ENCODE data around the gene DNHD1.

The DNHD1 gene

DNA sequence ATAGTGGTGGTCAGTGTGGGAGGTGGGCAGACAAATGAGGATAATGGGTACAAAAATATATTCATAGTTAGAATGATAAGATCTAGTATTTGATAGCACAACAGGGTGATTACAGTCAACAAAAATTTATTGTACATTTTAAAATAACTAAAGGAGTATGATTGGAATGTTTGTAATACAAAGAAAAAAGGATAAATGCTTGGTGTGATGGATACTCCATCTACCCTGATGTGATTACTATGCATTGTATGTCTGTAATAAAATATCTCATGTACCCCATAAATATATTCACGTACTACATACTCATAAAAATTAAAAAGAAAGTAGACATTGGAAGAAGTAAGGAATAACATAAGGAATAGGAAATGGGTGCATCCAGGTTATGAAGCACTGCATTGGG is 90.9 kb downstream of the DNHD1 start:
- no peak for DNase-seq (ENCODE audit: low read depth in 2 of 2)

DNA sequence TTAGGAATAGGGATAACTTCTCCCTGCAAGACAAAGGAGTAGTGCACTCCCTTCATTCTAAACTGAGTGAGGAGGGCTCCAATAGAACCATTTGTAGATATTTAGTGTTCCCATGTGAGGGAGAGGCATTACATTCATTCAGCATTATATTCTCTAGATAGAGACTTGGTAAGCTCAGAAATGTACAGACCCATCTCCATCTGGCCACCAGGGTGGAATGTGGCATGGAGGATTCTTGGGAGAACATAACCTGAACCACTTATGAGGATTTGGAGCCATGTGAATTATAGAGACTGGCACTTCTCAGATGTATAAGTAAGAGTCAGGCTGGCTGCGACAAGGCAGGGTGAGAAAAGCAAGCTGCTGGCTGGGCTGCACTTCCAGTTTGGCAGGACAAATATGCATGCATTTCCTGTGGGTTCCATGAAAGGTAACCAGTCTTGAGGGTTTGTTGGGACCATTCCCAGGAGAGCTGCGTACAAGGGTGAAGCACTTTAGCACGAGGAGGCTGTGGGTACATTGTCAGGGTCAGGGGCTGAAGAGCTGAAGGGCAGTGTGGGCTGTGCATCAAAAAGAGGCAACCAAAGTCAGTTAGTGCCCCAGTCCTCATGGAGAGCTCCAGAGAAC is 97.2 kb downstream of the DNHD1 start:
- no peak for DNase-seq (ENCODE audit: low read depth in 2 of 2)

DNA sequence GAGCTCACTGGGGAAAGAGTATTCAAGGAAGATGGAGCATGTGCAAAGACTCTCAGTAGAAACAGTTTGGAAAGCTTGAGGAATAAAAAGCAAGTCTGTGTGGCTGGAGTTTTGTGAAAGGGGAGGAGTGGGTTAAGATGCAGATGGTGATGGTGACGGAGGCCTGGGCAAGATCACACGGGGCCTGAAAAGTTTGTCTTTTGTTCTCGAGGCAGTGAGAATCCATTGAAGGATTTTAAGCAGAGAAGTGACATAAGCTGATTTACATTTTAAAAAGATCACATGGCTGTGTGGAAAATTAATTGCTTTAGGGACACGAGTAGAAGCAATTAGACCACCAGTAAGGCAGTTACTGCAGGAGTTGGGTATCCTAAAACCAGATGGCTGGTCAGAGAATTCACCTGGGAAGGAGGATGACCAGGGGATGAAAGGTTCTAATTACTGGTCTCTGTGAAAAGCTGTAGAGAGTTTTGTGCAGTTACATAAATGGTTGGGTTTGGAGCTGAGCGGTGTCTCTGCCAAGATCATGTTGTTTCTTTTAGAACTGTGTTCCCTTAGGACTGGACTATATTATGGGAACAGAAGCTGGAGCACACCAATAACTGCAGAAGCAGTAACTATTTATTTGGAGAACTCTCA is 99.3 kb downstream of the DNHD1 start:
- DNase-seq (ENCODE audit: low read depth in 2 of 2): no peak

DNA sequence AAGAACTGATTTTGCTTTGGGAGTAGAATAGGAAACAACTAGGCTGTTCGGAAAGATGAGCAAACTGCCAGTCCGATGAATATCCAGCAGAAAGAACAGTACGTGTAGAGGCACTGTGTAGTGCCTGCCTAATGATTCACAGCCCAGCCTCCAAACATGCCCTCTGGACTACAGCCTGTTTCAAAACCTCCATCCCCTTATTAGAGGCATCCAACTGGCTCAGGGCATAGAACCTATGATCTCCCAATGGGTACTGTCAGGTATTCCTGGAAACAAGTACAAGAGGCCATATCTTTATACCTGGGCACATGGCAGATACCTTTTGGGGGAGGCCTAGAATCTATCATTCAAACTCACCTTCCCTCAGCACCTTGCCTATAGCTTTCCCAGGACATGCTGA is 101.5 kb downstream of the DNHD1 start:
- DNase-seq (ENCODE audit: low read depth in 2 of 2): no peak

DNA sequence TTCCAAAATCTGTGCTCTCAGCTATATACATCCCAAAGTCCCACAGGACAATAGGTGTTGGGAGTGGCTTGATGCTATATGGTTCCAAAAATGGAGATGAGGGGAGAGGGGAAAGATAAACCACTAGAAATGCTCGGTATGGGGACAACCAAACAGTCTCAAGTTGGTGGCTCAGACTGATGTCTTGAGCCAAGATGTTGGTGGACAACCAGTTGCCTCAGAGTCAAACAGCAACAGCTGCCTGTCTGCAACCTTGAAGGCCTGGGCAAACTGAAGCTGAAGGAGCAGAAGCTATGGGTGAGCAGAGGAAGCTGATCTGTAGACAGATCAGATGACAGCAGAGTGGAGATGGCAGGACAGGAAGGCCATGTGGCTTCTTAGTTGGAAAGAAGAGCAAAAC is 102.4 kb downstream of the DNHD1 start:
- DNase-seq (ENCODE audit: low read depth in 2 of 2): no peak

DNA sequence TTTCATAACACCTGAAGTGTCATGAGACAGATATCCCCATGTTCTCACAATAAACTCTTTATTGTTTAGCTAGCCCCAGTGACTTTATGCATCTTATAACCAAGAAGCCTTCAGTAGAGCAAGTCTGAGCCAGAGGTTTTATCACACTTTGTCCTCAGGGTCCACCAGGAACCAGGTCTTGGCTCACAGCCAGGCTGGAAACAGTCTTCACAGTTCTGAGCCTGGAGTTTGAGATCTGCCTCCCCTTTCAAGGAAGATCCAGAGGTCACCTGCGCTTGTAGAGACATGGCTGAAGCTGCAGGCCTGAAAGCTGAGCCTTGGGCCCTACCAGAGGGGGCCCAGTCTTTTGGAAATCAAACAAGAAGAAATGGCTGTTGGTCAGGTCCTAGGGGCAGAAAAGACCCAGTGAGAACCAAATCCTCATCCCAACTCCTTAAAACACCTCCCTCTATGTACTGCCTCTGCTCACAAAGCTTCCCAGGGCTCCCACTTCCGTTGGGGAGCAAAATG is 102.9 kb downstream of the DNHD1 start:
- DNase-seq (ENCODE audit: low read depth in 2 of 2): no peak

DNA sequence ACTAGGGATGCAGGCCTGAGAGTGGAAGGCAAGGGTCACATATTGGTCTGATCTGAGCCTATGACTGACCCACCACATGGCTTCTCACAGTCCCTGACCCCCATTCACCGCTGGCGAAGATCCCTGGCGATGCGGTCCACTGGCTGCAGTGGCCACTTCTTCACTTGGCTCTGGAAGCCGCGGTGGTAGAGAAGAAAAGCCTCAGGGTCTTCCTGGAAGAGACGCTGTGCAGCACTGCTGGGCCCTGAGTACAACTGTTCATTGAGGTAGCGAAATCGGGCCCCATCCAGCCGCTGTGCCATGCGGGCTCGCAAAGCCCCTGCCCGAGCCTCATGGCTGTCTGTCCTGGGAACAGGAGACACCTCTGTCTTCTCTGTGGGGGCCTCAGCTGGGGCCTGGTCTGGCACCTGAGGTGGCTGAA is 104.0 kb downstream of the DNHD1 start:
- no peak for DNase-seq (ENCODE audit: low read depth in 2 of 2)

DNA sequence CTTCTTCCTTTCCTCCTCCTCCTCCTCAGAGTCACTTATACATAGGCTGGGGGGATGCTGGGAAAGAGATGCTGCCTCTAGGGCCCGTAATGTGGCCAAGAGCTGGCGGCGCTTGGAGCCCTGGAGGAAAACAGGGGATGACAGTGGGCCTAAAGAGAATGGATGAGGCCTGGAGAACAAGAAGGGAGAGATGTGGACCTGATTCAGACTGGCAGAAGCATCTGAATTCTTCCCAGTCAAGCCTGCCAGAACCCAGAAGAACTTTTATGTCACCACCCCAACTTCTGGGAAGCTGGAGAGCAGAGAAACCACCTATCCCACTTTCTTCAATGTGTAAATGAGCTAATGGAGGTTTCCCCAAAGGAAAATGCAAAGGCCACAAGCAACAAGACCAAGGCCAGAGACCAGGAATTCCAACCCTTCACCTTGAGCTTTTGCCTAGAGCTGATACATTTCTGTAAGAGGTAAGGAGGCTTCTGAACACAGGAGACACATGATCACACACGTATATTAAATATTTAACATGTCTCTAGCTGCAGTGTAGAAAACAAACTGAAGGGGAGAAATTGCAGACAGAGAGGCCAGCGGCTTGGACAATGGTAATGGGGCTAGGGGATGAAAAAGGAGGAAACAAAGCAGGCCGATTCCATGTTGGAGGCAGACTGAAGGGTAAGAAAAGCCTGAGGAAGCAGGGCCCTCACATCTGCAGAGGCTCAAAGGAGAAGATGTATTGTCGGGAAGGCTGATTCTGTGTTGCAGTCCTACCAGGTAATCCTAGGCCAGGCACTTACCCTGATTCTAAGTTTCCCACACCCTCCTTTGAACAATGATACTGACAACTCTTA is 105.2 kb downstream of the DNHD1 start:
- DNase-seq (ENCODE audit: low read depth in 2 of 2): no peak

DNA sequence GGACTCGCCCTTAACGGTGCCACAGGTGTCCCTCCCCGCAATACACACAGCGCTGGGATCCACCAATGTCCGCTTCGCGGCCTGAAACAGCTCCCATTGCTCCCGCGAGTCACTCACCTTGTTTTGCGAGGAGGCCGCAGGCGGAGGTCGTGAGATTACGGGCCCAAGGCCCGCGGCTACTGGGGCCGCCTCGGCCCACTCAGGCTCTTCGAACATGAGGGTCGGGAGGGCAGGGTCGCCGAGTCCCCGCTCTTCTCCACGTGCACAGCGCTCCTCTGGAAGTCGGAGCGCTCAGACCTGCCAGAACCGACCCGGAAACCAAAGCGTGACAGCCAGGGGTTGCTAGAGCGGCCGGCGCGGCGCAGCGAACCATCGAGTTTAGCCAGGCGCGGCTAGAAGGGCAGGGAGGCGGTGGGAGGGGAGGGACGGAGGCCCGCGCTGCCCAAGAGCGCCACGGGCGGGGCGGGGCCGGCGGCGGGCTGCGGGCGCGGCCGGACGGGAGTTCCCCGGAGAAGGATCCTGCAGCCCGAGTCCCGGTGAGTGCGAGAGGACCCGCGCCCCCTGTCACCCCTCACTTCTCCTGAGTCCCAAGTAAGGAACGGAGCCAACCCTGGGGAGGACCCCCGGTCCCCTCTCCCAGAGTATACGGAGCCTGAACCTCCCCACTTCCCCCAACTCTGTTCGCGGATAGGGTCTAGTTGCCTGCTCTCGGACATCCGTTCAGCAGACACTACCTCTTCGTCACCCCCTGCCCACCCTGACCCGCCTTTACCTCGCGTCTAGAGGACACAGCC is 106.4 kb downstream of the DNHD1 start, which contains the start of the genes ILK and RRP8:
TSS of gene ILK (plus strand) at position 488 of the 794 bp plus-strand sequence. CDS start 498 bp downstream, outside the sequence.
TSS of gene RRP8 (minus strand) at position 330 of the 794 bp plus-strand sequence. CDS start at position 216, 114 bp downstream.
- peak; percentile 71 to 78 for DNase-seq (ENCODE audit: low read depth in 2 of 2)

DNA sequence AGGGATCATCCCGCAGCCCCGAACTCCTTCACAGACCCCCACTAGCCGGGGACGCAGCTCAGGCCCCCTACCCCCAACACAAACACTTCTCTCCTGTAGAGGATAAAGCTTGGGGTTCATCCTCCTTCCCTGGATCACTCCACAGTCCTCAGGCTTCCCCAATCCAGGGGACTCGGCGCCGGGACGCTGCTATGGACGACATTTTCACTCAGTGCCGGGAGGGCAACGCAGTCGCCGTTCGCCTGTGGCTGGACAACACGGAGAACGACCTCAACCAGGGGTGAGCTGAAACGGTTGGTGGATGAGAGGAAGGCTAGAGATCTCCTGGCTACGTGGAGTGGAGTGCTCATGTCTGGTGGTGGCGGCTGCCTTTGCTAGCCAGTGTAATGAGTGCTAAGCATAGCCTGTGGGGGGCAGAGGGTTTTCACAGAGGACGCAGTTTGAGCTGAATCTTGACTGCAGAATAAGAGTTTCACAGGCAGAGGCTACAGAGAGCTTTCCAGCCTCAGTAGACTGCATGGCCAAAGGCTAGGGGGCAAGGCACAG is 107.1 kb downstream of the DNHD1 start:
- peak in 1 of 2 donors; percentile 36 for DNase-seq (ENCODE audit: low read depth in 2 of 2)

DNA sequence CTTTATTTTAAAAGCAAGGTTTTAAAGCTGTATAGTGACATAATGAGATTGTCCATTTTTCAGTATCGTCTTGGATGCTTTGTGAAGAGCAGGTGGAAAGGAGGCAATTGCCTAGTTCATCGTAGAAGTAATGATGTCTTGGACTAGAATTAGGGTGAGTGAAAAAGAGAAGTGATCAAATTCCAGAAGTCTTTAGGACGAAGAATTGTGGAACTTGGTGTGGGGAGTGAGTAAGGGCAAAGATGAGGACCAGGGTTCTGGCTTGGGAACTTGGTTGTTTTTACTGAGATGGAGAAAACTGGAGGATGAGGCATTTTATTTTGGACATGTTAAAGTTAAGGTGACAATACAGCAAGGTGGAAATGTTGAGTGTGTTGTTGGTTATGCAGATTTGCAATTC is 107.7 kb downstream of the DNHD1 start:
- no peak for DNase-seq (ENCODE audit: low read depth in 2 of 2)

DNA sequence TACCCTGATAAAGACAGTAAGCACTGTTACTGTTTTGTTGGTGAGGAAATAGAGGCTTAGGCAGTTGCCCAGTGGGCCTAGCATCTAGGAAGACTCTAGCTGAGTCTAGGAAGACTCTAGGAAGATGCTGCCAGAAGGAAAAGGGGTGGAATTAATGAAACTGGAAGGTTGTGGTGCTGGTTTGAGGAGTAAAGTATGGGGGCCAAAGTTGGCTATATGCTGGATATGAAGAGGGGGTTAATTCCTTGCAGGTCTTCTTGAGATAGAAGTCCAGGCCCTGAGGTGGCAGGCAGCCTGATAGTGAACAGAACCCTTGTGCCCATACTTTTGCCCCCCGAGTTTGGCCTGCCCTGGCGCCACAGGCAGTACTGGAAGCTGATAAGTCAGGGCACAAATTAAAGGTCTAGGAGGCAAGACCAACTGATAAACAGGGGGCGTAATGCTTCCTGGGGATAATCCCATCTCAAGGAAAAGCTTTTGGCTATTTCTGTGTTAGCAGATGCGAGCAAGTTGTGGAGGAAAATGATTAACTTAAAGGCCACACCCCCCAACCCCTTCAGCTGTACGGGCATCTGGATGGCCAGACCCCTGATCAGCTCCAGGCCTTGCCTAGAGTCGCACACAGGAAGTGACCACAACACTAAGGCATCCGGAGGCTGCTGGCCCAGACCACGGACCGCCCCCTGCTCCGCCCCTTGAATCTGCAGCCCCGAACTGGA is 109.5 kb downstream of the DNHD1 start:
- no peak for DNase-seq (ENCODE audit: low read depth in 2 of 2)

DNA sequence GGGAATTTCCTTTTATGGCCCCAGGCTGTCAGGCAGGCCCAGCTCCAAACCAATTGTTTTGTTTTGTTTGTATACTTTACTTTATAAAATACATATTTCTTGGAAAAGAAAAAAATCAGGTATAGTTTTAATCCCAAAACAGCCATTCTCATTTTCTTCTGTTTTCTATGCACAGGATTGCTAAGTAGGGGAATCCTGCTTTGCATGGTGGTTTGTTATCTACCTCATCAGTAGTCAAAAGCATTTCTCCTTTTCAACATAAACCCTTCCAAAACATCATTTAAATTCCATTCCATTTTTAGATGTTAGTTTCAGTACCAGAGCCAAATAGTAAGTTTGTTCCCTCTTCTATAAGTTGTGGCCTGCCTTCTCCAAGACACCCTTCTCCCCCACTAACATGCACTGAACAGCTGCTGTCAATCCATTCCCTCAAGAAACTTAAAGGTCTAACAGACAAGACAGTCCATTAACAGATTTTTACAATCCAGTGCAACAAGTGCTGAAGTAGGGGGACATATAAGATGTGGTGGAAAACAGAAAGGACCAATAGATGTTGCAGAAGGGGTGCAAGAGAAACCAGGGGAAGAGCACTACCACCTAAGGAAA is 110.2 kb downstream of the DNHD1 start:
- no peak for DNase-seq (ENCODE audit: low read depth in 2 of 2)

DNA sequence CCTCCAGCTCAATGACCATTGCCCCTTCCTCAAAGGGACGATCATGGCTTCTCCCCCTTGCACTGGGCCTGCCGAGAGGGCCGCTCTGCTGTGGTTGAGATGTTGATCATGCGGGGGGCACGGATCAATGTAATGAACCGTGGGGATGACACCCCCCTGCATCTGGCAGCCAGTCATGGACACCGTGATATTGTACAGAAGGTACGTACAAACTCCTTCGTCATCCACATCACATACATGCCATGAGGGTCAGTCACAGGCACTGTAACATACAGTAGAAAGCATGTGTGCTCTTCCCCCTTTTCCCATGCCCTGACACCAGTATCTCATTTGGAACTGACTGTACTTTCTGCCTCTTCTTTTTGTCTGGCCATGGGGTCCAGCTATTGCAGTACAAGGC is 110.9 kb downstream of the DNHD1 start:
- no peak for DNase-seq (ENCODE audit: low read depth in 2 of 2)

DNA sequence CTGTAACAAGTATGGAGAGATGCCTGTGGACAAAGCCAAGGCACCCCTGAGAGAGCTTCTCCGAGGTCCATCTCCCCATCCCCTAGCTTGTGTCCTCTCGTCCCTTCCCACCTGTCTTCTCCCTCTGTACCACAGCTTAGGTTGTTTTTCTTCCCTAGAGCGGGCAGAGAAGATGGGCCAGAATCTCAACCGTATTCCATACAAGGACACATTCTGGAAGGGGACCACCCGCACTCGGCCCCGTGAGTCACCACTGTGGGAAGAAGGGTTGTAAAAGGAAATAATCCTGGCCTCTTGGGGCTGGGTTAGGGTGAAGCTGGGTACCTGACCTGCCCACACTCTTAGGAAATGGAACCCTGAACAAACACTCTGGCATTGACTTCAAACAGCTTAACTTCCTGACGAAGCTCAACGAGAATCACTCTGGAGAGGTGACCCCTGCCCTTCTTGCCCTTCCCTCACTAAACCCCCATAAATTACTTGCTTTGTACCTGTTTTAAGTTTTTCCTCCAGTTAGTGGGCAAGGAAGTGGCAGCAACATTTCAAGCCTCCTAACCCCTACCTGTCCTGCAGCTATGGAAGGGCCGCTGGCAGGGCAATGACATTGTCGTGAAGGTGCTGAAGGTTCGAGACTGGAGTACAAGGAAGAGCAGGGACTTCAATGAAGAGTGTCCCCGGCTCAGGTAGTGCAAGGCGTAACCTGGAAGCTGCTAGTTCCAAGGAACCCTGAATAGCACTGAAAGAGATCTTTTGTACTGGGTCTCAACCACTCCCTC is 111.8 kb downstream of the DNHD1 start:
- no peak for DNase-seq (ENCODE audit: low read depth in 2 of 2)

DNA sequence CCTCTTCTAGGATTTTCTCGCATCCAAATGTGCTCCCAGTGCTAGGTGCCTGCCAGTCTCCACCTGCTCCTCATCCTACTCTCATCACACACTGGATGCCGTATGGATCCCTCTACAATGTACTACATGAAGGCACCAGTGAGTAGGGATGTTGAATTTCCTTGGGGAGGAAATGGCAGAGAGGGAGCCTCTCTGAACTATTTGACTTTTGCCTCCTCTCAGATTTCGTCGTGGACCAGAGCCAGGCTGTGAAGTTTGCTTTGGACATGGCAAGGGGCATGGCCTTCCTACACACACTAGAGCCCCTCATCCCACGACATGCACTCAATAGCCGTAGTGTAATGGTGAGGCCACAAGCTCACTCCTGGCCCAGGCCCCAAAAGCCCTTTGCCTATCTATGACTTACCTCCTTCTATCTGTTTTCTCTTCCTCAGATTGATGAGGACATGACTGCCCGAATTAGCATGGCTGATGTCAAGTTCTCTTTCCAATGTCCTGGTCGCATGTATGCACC is 112.5 kb downstream of the DNHD1 start:
- no peak for DNase-seq (ENCODE audit: low read depth in 2 of 2)

DNA sequence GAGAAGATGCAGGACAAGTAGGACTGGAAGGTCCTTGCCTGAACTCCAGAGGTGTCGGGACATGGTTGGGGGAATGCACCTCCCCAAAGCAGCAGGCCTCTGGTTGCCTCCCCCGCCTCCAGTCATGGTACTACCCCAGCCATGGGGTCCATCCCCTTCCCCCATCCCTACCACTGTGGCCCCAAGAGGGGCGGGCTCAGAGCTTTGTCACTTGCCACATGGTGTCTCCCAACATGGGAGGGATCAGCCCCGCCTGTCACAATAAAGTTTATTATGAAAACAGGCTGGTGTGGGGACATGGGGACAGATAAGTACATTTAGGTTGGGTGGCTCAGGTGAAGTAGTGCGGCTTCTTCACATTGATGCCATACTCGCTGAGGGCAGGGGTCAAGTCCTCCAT is 113.5 kb downstream of the DNHD1 start:
- DNase-seq (ENCODE audit: low read depth in 2 of 2): no peak

DNA sequence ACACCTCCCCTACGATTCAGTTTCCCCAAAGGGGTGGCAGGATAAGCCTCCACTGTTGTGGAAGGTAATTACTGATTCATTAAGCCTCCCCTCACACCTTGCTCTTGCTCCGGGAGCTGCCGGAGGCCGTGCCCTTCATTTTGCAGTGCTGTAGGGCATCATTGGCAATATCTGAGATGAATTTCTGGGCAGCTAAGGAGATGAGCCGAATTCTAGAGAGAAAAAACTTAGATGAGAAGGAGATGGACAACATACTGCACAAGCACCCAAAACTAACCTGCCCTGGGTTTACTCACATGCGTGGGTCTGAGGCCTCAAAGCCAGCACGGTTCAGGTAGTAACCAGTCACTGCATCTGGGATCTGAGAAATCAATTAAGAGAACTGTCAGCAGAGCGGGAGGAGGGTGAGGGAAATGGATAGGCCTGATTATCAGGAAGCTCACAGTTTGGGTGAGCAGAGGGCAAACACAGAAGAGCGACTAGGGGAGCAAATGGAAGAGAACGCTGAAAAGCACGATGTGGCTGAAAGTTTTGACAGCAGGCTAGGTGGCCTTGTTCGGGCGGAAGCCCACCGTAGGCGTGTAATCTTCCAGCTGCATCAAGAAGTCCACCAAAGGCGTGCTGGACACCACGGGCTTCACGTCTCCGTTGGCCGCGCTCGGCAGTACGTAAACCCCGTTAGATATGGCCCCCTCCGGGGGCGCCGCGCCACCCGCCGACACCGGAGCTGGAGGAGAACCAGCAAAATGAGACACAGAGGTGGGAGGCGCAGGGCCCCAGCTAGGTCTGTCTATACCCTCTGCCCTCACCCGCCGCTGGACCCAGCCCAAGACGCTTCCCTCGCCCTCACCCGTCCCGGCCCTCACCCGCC is 114.2 kb downstream of the DNHD1 start:
- peak in 1 of 2 donors; percentile 39 for DNase-seq (ENCODE audit: low read depth in 2 of 2)

DNA sequence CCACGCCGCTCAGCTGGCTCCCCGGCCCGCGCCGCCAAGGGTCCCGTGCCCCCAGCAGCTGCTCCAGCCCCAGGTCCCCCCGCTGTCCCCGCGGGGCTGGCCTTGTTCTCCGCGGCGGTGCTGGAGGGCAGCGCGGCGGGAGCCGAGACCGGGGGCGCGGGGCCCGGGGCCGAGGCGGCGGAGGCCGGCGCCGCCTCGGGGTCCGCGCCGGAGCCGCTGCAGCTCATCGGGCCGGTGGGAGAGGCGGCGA is 114.8 kb downstream of the DNHD1 start:
- DNase-seq (ENCODE audit: low read depth in 2 of 2): no peak

Data from stimulated activated CD4-positive, alpha-beta T cell treated with anti-CD3 and anti-CD28 coated beads, Interleukin-1b, Interleukin-23, amount 100 ng/mL, for 4 hours (primary cell).